HL-60/S4 treated with phorbol 12-myristate 13-acetate at 8.2 ng/mL for 4 days and 3 days (cell line): ENCODE results near the gene DGKH.
"Not testable (repeated sequence)": the region's sequence is repeated elsewhere in the genome, so short reads cannot be mapped to it uniquely, and the experiment has no call there.

Experiments used
- in situ Hi-C: fragments of 300-500 bp; cut with MboI; formaldehyde crosslinking; loops from 2 replicates; pipeline ENCODE4 v1.15.0; 2022; ENCODE audit warnings: low sequenced_read_pairs

DGKH gene

DNA sequence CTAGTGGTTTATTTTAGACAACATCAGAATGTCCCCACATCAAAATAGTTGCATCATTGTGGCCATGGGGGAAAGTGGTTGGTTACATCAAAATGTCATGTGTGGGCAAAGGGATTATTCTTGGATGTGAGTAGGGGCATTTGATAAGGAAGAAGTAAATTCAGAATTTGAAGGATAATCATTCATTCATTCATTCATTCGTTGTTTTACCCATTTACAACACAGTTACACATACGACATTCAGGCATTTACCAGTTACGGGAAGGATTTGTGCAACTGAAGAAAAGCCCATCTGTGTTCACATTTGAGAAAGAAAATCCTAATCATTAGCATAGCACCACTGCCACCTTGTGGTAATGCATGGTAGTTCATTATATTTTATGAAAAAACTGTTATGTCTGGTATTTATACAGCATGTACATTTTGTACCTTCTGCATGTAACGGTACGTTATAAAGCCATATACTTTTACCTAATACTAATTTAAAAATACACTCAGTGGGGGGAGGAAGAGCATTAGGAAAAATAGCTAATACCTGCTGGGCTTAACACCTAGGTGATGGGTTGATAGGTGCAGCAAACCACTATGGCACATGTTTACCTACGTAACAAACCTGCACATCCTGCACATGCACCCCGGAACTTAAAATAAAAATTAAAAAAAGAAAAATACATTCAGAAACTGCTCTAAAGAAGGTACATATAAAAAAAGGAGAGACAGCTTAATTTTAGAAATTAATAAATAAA, 62.1 kb downstream of the DGKH start:
- in situ Hi-C loops = loop anchor here (25.0 kb wide), 1 partner anchor 448 kb away; no protein-coding TSS in a partner anchor

DNA sequence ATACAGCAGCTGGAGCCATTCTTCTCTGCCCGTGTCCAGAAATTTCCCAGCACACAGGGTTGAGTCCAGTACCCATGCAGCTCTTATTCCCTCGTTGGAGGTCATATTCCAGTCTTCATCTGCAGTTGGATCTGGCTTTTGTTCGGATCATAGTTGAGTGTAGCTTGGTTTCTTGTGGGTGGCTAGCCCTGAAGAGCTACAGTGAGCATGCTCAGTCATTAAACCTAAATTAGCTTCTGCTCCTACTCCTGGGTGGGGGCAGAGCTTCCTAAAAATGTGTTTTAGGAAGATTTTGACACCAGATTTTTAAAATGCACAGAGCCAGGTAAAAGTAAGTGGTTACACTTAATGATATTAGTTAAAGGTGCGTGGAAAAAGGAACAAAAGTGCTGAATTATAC, 64.4 kb downstream of the DGKH start:
- in situ Hi-C loops = loop anchor here (25.0 kb wide), 1 partner anchor 451 kb away; no protein-coding TSS in a partner anchor

DNA sequence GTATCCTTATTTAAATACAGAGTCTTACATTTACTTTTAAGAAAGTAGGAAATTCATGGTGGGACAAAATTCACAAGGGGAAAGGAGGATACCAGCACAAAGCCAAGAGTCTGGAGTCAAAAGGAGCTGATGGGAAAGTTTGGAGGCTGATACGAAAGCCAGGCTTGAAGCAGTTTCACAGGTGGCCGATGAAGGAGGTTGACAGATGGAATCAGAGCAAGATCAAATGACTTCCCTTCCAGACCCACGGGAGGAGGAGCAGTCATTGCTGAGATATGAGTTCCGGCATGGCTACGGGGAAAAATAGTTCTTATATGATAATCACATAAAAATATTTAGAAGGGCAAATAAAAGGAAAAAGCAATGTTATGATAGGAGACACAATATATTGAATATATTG, 65.0 kb downstream of the DGKH start:
- in situ Hi-C loops = loop anchor here (25.0 kb wide), 1 partner anchor 451 kb away; no protein-coding TSS in a partner anchor

DNA sequence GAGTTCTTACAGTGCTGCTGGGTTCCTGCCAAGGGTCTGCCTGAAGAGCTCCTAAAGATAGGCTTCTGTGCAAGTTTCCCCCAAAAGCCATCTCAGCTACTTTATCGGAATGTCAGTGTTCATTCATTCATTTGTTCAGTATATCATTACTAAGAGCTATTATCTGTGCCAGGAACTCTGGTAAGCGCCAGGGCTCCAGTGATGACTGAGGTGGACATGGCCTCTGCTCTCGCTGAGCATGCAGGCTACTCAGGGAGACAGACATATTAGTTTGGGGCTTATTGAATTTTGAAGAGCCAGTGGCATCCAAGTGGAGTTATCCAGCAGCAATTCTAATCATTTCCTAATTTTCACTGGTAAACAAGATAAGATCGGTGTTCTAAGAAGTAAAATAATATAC, 65.8 kb downstream of the DGKH start:
- in situ Hi-C loops = loop anchor here (25.0 kb wide), 1 partner anchor 452 kb away; no protein-coding TSS in a partner anchor

DNA sequence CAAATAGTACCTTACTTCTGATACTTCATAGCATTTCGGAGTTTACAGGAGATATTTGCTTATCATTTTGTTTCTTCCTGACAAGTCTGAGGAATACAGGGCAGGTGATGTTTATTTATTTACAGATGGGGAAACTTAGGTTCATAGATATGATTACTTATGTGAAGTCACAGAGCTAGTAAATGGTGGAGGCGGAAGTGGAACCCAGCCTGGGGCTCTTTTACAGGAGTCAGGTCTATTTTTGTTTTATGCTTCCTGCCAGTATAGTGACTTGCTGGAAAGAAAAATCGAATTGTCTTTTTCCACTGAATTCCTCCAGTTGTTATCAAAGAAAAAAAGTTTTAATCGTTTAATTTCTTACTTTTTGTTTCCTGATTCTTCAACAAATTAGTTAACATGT, 66.5 kb downstream of the DGKH start:
- in situ Hi-C loops = loop anchor here (25.0 kb wide), 1 partner anchor 453 kb away; no protein-coding TSS in a partner anchor

DNA sequence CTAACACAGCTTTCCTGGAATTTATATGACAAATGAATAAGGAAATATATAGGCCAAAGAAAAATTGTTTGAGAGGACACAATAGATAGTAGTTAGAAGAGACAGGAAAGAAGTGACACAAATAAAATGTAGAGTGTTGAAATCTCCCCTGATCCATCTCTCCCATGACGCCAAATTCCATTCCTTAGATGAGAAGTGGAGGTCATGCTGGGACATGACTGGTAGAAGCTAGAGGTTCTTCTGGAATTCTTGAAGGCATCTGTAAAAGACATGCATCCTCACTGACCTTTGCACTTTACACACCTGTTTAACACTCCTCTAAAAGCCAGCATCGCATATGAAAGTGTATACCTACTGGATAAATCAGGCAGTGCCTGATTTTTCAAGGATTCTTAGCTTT, 67.8 kb downstream of the DGKH start:
- in situ Hi-C loops = loop anchor here (25.0 kb wide), 1 partner anchor 454 kb away; no protein-coding TSS in a partner anchor

DNA sequence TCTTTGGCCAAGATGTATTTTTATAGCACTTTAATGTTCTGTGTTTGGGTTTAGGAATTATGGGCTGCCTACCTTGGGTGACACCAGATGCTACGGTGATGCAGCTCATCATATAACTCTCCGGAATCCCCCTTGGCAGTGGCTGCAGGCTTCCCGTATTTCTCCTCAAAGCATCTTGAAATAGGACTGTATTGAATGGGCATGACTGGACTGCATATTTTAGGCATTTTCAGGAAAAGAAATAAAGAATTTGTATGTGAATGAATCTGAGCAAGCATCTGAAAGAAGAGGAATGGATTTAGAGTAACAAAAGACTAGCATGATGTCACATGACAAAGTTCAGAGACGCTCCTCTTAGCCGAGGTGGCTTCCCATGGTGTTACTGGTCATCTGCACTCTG, 70.6 kb downstream of the DGKH start:
- in situ Hi-C loops = loop anchor here (25.0 kb wide), 1 partner anchor 457 kb away; no protein-coding TSS in a partner anchor

DNA sequence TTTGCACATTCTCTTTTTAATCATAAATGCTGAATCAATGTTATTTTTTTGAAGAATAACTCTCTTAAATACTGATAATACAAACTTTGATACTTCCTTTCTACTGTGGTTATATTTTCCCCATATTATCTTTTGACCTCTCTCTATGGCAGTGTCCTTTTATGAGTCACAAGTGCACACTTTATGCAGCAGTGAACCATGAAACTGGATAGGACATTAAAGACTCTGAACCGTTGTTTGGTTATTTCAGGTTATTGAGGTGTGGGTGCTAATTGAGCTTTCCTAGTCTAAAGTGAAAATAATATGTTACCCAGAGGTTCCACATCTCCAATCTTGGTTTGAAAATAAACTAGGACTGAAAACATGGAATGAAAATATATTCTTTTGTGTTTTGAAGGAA, 71.4 kb downstream of the DGKH start:
- in situ Hi-C loops = loop anchor here (25.0 kb wide), 1 partner anchor 458 kb away; no protein-coding TSS in a partner anchor

DNA sequence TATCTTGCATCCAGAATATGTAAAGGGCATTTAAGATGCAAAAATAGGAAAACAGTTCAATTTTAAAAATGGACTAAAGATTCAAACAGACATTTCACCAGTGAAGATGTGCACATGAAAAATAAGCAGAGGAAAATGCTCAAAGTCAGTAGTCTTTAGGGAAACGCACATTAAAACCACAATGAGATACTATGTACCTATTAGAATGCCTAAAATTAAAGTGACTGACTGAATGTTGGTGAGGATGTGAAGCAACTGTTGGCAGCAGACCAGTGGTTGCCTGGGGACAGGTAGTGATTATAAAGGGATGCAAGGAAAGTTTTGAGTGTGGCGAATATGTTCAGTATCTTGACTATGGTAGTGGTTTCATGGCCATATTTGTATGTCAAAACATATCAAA, 75.2 kb downstream of the DGKH start:
- in situ Hi-C loops = loop anchor here (25.0 kb wide), 1 partner anchor 461 kb away; no protein-coding TSS in a partner anchor

DNA sequence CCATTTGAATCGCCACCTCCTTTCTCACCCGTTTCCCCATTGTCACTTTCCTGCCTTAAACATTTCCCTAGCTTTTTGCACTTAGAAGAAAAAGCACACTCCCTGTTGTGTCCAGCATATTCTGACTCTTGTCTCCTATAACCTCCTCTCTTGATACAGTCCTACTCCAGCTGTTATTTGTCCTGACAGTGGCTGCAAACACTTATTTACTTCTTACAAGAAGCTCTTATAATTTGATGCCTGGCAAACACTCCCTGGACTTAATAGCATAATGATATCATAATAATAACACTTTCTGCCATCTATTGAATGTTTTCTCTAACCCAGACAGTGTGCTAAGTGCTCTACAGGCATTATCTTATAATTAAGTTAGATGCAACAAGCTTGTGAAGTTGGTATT, 76.6 kb downstream of the DGKH start:
- in situ Hi-C loops = no loop called here

DNA sequence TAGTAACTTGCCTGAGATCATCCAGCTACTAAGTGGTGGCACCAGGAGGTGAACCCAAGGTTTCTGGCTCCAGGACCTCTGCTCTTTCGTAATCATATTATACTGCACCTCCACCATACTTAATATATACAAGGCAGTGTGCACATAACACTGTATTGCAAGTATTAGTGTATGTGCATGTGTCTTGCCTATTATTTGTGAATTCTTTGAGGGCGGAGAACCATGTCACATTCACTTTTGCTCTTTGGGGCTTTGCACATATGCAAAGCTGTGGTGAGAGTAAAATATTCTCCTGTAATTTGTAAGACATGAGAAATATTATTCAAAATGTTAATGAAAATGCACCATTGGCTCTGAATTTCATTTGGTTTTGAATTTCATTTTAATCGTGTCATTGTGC, 78.6 kb downstream of the DGKH start:
- in situ Hi-C loops = no loop called here

DNA sequence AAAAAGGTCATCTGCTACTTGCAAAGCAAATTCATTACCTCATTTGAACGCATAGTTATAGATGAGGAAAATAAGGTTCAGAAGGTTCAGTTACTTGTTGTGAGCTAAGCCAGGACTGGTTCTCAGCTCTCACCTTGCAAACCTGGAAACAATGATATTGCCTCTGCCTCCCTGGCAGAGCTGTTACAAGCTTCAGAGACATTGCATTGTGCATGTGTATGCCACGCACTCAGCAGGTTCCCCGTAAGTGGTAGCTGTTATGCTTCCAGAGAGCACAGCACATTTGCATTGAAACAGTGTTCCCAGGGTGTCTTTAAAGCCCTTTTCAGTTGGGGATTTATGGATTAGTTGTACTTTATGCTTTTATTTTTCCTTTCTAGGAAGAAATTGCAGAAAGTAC, 80.6 kb downstream of the DGKH start:
- in situ Hi-C loops = no loop called here

DNA sequence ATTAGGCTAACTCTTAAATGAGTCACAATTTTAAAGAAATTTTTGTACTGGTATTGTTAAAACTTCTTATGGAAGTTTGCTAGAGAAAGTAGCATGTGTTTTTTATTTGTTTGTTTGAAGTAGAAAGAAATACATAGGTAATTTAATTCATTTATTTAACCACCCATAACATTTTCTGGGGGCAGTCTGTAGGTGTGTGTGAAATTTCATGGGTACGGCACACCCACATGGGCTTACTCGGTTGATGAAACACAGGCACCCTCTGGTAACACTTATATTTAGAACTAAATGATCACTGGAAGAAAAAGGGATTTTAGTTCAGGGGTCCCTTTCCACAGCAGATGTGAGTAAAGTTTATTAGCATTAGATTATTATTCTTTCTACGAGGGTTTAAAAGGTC, 88.1 kb downstream of the DGKH start:
- in situ Hi-C loops = no loop called here

DNA sequence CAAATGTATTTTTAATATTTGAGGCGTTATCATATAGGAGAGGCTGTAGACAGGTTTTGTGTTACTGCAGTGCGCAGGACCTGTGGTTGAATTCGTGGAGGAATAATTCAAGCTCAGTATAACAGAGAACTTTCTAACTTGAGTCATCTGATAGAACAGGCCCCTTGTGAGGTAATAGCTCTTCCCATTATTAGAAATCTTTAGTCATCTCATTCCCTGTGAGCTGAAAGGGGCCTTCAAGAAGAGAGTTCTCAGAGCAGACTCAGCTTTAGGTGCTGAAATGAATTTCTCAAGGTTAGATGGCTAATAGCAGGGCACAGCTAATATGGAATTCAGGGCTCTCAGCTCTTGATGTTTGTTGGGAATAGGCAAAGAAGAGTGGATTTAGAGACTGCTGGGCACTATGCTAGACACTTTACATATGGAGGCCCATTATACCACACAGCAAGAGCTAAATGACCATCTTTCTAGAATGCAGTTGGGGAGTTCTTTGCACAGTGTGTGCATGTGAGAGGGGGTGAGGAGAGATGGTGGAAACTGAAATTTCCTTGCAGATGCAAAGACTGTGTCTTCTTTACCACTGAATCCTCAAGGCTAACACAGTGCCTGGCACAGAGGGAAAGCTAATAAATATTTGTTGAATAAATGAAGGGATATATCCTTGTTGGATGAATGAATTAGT, 89.5 kb downstream of the DGKH start:
- in situ Hi-C loops = no loop called here

DNA sequence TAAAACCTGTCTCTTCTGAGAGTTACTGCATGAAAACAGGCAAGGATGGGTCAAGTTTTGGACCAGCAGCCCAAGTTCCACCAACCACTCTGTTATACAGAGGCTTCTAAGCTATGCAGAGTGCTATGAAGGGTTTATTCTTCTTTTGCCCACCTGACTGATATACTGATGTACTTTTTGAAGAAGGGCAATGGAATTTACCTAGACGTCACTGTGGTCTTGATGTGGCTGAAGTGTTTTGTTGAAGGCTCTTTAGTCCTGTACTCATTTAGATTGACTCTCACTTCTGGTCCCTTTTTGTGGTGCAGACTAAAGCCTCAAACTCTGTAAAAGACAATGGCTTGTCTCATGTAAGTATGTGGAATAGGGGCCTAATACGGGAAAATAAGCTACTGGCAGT, 92.0 kb downstream of the DGKH start:
- in situ Hi-C loops = no loop called here

DNA sequence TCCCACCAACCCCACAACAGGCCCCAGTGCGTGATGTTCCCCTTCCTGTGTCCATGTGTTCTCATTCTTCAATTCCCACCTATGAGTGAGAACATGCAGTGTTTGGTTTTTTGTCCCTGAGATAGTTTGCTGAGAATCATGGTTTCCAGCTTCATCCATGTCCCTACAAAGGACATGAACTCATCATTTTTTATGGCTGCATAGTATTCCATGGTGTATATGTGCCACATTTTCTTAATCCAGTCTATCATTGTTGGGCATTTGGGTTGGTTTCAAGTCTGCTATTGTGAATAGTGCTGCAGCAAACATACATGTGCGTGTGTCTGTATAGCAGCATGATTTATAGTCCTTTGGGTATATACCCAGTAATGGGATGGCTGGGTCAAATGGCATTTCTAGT, 92.6 kb downstream of the DGKH start:
- in situ Hi-C loops = not testable (repeated sequence)

DNA sequence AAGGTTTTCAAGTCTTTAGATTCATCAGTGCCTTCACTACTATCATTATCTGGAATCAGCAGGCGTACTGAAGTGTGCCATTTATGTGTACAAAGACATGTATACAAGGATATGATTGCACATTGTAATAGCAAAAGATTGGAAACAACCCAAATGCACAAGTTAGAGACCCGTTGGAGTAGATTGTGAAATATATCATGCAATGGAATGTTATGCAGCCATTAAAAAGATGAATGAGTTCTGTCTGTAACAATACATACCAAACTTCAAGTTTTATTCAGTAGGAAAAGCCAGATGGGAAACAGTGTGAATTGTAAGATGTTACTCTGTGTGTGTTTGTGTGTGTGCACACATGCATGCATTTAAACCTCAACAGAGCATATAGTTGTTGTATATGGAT, 97.9 kb downstream of the DGKH start:
- in situ Hi-C loops = no loop called here

DNA sequence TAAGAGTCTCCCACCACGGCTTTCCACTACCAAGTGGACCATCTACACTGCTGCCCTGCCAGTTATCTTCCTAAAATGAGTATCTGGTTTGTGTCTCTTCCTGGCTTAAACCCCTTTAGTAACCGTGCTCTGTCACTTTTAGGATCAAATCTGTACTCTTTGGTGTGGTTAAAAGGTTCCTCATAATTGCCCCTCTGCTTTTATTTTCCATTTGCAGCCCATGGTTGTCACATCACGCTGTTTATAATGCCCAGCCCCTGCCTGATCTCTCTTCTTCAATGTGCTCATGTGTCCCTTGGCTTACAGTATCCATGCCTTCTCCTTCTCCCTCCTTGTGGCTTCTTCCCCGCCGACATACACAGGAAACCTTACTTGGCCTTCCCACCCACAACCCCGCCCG, 100.1 kb downstream of the DGKH start:
- in situ Hi-C loops = no loop called here

DNA sequence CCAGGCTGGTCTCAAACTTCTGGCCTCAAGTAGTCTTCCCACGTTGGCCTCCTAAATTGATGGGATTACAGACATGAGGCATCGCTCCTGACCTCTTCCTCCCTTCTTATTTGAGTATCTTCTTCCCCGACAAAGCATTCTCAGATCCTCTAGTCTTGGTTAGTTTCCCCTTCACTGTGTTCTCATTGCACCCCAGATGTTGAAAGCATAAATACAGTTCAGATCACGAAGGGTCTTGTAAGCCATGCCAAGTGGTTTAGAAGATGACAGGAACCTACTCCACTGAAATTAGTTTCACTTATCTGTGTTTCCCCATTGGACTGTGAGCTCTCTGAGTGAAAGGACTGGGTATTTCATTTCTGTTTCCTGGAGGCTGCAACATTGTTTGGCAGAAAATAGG, 100.7 kb downstream of the DGKH start:
- in situ Hi-C loops = no loop called here

DNA sequence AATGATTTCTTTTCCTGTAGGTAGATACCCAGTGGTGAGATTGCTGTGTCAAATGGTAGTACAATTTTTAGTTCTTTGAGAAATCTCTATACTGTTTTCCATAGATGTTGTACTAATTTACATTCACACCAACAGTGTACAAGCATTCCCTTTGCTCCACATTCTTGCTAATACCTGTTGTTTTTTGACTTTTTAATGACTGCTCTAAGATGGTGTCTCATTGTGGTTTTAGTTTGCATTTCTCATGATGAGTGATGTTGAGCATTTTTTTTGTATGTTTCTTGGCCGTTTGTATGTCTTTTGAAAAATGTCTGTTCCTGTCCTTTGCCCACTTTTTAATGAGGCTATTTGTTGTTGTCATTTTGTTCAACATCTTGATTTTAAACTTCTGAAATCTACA, 103.3 kb downstream of the DGKH start:
- in situ Hi-C loops = no loop called here

DNA sequence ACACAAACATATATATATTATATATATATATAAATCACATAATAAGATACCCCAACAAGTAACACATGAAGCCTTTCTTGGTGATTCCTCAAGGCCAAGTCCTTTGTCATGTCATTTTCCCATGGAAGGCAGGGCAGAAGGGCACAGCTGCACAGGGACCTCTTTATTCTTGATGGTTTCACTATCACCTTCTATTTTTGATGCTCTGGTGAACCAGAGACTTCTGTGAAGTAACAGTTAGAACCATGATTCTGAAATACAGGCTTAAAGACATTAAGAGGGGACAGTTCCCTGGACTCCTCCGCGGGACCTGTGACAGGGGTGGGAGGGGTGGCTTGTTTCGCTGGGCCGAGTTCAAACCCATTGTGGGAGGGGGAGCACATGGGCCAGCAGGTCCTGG, 104.0 kb downstream of the DGKH start:
- in situ Hi-C loops = no loop called here
